Measurements from ENCODE around the gene NRG3. TPM values are rescaled to one million over a fixed set of nuclear protein-coding genes. Genes with fewer than 3 reads are reported as not detected.

NRG3 gene
- total and polyA plus RNA-seq, 12 donors = 0.46 to 3.8 (median 1.3) TPM

GRCh38 chr10:82536668-82537067, 661.7 kb downstream of the NRG3 start:
- intact Hi-C loops (cut with DNase I) = no loop called here
- Histone ChIP-seq H3K4me1 (replicated peaks in 1 of 2) (no peaks in the 10 kb centered on the region), H3K4me3 (no peak overlapping the region), H3K36me3 (replicated peaks in 1 of 2) (no peaks in the 10 kb centered on the region), H3K27ac (no peak overlapping the region), H3K9me3 (replicated peaks in 1 of 3) (no peaks in the 10 kb centered on the region), H3K27me3 (no peaks in the 10 kb centered on the region)
- TF ChIP-seq POLR2A (IDR thresholded peaks at IDR 0.05) = no peak
- TF ChIP-seq, protein P1, sequence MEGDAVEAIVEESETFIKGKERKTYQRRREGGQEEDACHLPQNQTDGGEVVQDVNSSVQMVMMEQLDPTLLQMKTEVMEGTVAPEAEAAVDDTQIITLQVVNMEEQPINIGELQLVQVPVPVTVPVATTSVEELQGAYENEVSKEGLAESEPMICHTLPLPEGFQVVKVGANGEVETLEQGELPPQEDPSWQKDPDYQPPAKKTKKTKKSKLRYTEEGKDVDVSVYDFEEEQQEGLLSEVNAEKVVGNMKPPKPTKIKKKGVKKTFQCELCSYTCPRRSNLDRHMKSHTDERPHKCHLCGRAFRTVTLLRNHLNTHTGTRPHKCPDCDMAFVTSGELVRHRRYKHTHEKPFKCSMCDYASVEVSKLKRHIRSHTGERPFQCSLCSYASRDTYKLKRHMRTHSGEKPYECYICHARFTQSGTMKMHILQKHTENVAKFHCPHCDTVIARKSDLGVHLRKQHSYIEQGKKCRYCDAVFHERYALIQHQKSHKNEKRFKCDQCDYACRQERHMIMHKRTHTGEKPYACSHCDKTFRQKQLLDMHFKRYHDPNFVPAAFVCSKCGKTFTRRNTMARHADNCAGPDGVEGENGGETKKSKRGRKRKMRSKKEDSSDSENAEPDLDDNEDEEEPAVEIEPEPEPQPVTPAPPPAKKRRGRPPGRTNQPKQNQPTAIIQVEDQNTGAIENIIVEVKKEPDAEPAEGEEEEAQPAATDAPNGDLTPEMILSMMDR (IDR thresholded peaks at IDR 0.05) = no peak
- no peak for DNase-seq

- DNase-seq = no peak
- no peaks in the 10 kb centered on the region for H3K4me1 ChIP-seq (replicated peaks in 1 of 2)
- 72 to 78% (median 77%) methylated on average over 1 of the region's 1 CpG for WGBS, 4 donors
- TF ChIP-seq POLR2A (IDR thresholded peaks at IDR 0.05) = no peak
- TF ChIP-seq, protein P1 (IDR thresholded peaks at IDR 0.05) = no peak
- H3K9me3 ChIP-seq (replicated peaks in 1 of 3) = no peaks in the 10 kb centered on the region
- H3K36me3 ChIP-seq (replicated peaks in 1 of 2) = no peaks in the 10 kb centered on the region
- H3K4me3 ChIP-seq = no peak overlapping the region
- intact Hi-C loops (cut with DNase I) = no loop called here
- H3K27me3 ChIP-seq = no peaks in the 10 kb centered on the region
- no peak overlapping the region for H3K27ac ChIP-seq
Observed at GRCh38 chr10:82538272-82538671, 663.3 kb downstream of the NRG3 start.

GRCh38 chr10:82543631-82544030, 668.6 kb downstream of the NRG3 start:
- H3K36me3 ChIP-seq (replicated peaks in 1 of 2) = no peaks in the 10 kb centered on the region
- intact Hi-C loops (cut with DNase I) = no loop called here
- no peak for TF ChIP-seq POLR2A (IDR thresholded peaks at IDR 0.05)
- TF ChIP-seq, protein P1 (IDR thresholded peaks at IDR 0.05) = no peak
- WGBS, 4 donors = 63 to 75% (median 66%) methylated on average over 2 of the region's 2 CpGs
- no peaks in the 10 kb centered on the region for H3K27me3 ChIP-seq
- no peak for DNase-seq
- no peak overlapping the region for H3K27ac ChIP-seq
- no peaks in the 10 kb centered on the region for H3K4me1 ChIP-seq (replicated peaks in 1 of 2)
- H3K4me3 ChIP-seq = no peak overlapping the region
- H3K9me3 ChIP-seq (replicated peaks in 1 of 3) = no peaks in the 10 kb centered on the region

DNA sequence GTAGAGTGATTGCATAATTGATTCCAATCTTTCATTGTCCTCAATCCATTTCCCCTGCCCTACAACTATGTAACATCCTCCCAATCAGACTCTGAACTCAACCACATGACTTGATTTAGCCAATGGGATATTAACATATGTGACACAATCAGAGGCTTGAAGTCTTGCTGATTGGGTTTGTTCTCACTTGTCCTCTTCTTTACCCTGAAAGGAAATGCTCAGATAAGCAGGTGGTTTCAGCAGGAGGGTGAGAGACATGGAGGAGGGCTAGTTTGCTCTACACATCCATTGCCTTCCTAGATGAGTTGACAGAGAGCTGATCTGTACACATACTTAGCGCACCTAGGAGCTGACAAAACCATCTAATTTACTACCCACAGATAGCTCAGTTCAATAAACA, 669.4 kb downstream of the NRG3 start:
- no peaks in the 10 kb centered on the region for H3K36me3 ChIP-seq (replicated peaks in 1 of 2)
- TF ChIP-seq POLR2A (IDR thresholded peaks at IDR 0.05) = no peak
- TF ChIP-seq, protein P1 (IDR thresholded peaks at IDR 0.05) = no peak
- no peak for DNase-seq
- H3K27me3 ChIP-seq = no peaks in the 10 kb centered on the region
- H3K4me3 ChIP-seq = no peak overlapping the region
- no peaks in the 10 kb centered on the region for H3K9me3 ChIP-seq (replicated peaks in 1 of 3)
- H3K4me1 ChIP-seq (replicated peaks in 1 of 2) = no peaks in the 10 kb centered on the region
- no peak overlapping the region for H3K27ac ChIP-seq
- 81 to 95% (median 84%) methylated on average over 1 of the region's 1 CpG for WGBS, 4 donors
- intact Hi-C loops (cut with DNase I) = no loop called here
